ENCODE results near the gene MN1.

DNA sequence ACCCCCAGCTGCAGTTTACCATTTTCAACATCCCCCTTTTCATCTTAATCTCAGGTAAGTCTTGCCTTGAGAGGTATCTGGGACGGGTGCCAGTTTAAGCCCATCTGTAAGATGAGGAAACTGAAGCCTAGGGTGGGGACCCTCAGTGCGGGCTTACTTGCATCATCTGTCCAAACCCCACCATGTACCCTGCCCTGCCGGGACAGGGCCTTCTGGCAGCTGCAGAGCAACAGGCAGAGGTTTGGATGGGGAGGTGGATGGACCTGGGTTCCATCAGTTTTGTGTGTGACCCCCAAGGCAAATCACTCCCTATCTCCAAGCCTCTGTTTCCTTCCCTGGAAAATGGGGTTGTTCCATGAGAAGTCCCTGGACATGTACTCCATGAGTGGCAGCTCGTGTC, 67.5 kb downstream of the MN1 start:
- TF ChIP-seq SUZ12 (IDR thresholded peaks at IDR 0.05; ENCODE audit: extremely low read depth, insufficient read depth, insufficient read length) (no peak), YY1 (IDR thresholded peaks at IDR 0.05; ENCODE audit: insufficient read depth, insufficient read length) (no peak), ZNF274 (IDR thresholded peaks at IDR 0.05; ENCODE audit: low read depth, low read length) (no peak)
